GM12878 (cell line): ENCODE results near the gene ASTL.

Source experiments
- BHLHE40 ChIP-seq, 2 experiments: fragments of 450-650 bp in 1 of 2; IDR thresholded peaks; 2 replicates each; pipeline ENCODE4 v1.6.1; 2011 to 2017; ENCODE audit warnings: low read depth in 2 of 2, borderline replicate concordance in 1 of 2, improper control_type of control experiment in 1 of 2, low read length in 1 of 2, mild to moderate bottlenecking in 1 of 2
- CBX5 ChIP-seq: sonication (generic); IDR thresholded peaks from 2 replicates; pipeline ENCODE4 v1.6.1; 2016; ENCODE audit warnings: low read depth, moderate library complexity, mild to moderate bottlenecking, inconsistent platforms
- CEBPB ChIP-seq, 2 experiments: fragments of 150-350 bp in 1 of 2; IDR thresholded peaks; 2 replicates each; pipeline ENCODE4 v1.6.1; 2012 to 2014; ENCODE audit warnings: low read depth in 2 of 2, low read length in 2 of 2, borderline replicate concordance in 1 of 2, inconsistent platforms in 1 of 2
- CTCF ChIP-seq, 3 experiments: IDR thresholded peaks in 2 of 3; conservative IDR thresholded peaks in 1 of 3; 2 replicates each; pipeline ENCODE4 v1.5.1; 2011; ENCODE audit warnings: low read depth in 3 of 3, low read length in 3 of 3, mild to moderate bottlenecking in 3 of 3, control low read depth in 2 of 3, moderate library complexity in 2 of 3, inconsistent platforms in 1 of 3, mixed read lengths in 1 of 3; ENCODE audit not compliant: control insufficient read depth in 2 of 3, insufficient read depth in 1 of 3; ENCODE audit errors: extremely low read depth in 1 of 3
- FOXK2 ChIP-seq: fragments of 450-650 bp; IDR thresholded peaks from 2 replicates; pipeline ENCODE4 v1.6.1; 2017; ENCODE audit warnings: mild to moderate bottlenecking, moderate library complexity
- KDM1A ChIP-seq: fragments of 200-600 bp; sonication (generic); IDR thresholded peaks from 2 replicates; pipeline ENCODE4 v1.6.1; 2016; ENCODE audit warnings: borderline replicate concordance
- NFIC ChIP-seq: IDR thresholded peaks from 2 replicates; pipeline ENCODE4 v1.6.1; 2012; ENCODE audit warnings: low read depth, mild to moderate bottlenecking, inconsistent platforms, low read length, moderate library complexity
- NFXL1 ChIP-seq: fragments of 450-650 bp; IDR thresholded peaks from 2 replicates; pipeline ENCODE4 v1.6.1; 2017; ENCODE audit warnings: antibody characterized with exemption, mild to moderate bottlenecking, borderline replicate concordance
- NR2C2 ChIP-seq: IDR thresholded peaks from 2 replicates; pipeline ENCODE4 v1.6.1; 2011; ENCODE audit warnings: borderline replicate concordance, low read depth; ENCODE audit not compliant: control insufficient read depth, insufficient read length
- POLR2AphosphoS5 ChIP-seq: IDR thresholded peaks from 2 replicates; pipeline ENCODE4 v1.6.1; 2011; ENCODE audit warnings: mild to moderate bottlenecking, low read length, inconsistent platforms
- RFX5 ChIP-seq: IDR thresholded peaks from 2 replicates; pipeline ENCODE4 v1.6.1; 2011; ENCODE audit warnings: low read depth, low read length, improper control_type of control experiment
- SMARCA5 ChIP-seq: fragments of 450-650 bp; IDR thresholded peaks from 2 replicates; pipeline ENCODE4 v1.6.1; 2017; ENCODE audit warnings: mild to moderate bottlenecking
- TARDBP ChIP-seq: IDR thresholded peaks from 2 replicates; pipeline ENCODE4 v1.6.1; 2016; ENCODE audit warnings: borderline replicate concordance

GRCh38 chr2:96102596-96103186 lies 35.6 kb downstream of the ASTL start:
- TF ChIP-seq SMARCA5 (no peak), FOXK2 (no peak), BHLHE40 (IDR thresholded peaks at IDR 0.05; ENCODE audit: borderline replicate concordance in 1 of 2, low read depth in 2 of 2, low read length in 1 of 2) (no peak), CBX5 (no peak), NR2C2 (no peak), RFX5 (no peak), POLR2AphosphoS5 (no peak), CTCF (IDR thresholded peaks at IDR 0.05 in 2 of 3, conservative IDR thresholded peaks at IDR 0.05 in 1 of 3; ENCODE audit: control insufficient read depth in 2 of 3, extremely low read depth in 1 of 3, insufficient read depth in 1 of 3, low read depth in 3 of 3, low read length in 3 of 3) (no peak), NFIC (no peak), KDM1A (no peak), TARDBP (no peak), CEBPB (IDR thresholded peaks at IDR 0.05; ENCODE audit: borderline replicate concordance in 1 of 2, low read depth in 2 of 2, low read length in 2 of 2) (no peak), NFXL1 (no peak)
